Subcutaneous adipose tissue (tissue), 4 donors: Measurements from ENCODE around the gene CD93. TPM values are rescaled to one million over a fixed set of nuclear protein-coding genes. Genes with fewer than 3 reads are reported as not detected.

Experiments
- total RNA-seq, 4 donors: library from RNA; depleted of rRNA; stranded (reverse); fragments of >200 nt; gene quantifications; one replicate each; pipeline ENCODE4 v1.1.0, GENCODE V29; 2016
- TF ChIP-seq, protein P1 (sequence below): fragments of 450-650 bp; IDR thresholded peaks from one replicate; pipeline ENCODE4 v1.5.1; 2016; ENCODE audit warnings: low read depth, mild to moderate bottlenecking, control low read depth, antibody characterized with exemption, moderate library complexity

CD93 gene
- total RNA-seq, 4 donors from 2014 or later: 47.8 to 82.9 (median 61.0) TPM

GRCh38 chr20:23031346-23031745, 54.8 kb downstream of the CD93 start:
- TF ChIP-seq, protein P1, sequence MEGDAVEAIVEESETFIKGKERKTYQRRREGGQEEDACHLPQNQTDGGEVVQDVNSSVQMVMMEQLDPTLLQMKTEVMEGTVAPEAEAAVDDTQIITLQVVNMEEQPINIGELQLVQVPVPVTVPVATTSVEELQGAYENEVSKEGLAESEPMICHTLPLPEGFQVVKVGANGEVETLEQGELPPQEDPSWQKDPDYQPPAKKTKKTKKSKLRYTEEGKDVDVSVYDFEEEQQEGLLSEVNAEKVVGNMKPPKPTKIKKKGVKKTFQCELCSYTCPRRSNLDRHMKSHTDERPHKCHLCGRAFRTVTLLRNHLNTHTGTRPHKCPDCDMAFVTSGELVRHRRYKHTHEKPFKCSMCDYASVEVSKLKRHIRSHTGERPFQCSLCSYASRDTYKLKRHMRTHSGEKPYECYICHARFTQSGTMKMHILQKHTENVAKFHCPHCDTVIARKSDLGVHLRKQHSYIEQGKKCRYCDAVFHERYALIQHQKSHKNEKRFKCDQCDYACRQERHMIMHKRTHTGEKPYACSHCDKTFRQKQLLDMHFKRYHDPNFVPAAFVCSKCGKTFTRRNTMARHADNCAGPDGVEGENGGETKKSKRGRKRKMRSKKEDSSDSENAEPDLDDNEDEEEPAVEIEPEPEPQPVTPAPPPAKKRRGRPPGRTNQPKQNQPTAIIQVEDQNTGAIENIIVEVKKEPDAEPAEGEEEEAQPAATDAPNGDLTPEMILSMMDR: no peak

Other genes starting within 250 kb of the CD93 start
- gene SSTR4, start 51.0 kb downstream of the CD93 start, total RNA-seq: not detected
- gene THBD, start 36.7 kb downstream of the CD93 start, total RNA-seq: 10 to 100 TPM; 17.8 to 38.2 (median 26.8) TPM